ENCODE data around the gene ATP6V1D. TPM values are rescaled to one million over a fixed set of nuclear protein-coding genes. Genes with fewer than 3 reads are reported as not detected.

ATP6V1D gene
- total and polyA plus RNA-seq, 4 donors = 49.6 to 134 (median 60.2) TPM

GRCh38 chr14:67371247-67372148 lies 11.9 kb upstream of the ATP6V1D start:
- H3K4me1 ChIP-seq (ENCODE audit: control insufficient read depth in 5 of 5, insufficient read depth in 5 of 5, low read length in 5 of 5) = peaks cover 0 to 2% (median 0%) of the 10 kb centered on the region in 5 donors
- H3K36me3 ChIP-seq (ENCODE audit: control insufficient read depth in 4 of 4, insufficient read depth in 4 of 4, low read length in 4 of 4) = peaks cover 18 to 49% (median 26%) of the 10 kb centered on the region in 4 donors
- no peak overlapping the region for H3K27ac ChIP-seq (ENCODE audit: low read depth in 1 of 2, low read length in 1 of 2)
- H3K9ac ChIP-seq (ENCODE audit: insufficient read depth in 1 of 2, low read length in 2 of 2) = no peak overlapping the region
- 89 to 93% methylated on average over 4 of the region's 4 CpGs for WGBS, 2 donors
- no peaks in the 10 kb centered on the region for H3K9me3 ChIP-seq (ENCODE audit: control insufficient read depth in 4 of 4, insufficient read depth in 3 of 4, low read length in 3 of 4)
- ATAC-seq (ENCODE audit: insufficient read depth, low FRiP score) (no peak), DNase-seq (no peak)
- H3K27me3 ChIP-seq (ENCODE audit: control insufficient read depth in 3 of 3, insufficient read depth in 3 of 3, low read length in 2 of 3) = no peaks in the 10 kb centered on the region
- no peak overlapping the region for H3K4me3 ChIP-seq
- no peak for TF ChIP-seq CTCF (IDR thresholded peaks at IDR 0.05; ENCODE audit: control extremely low read depth, extremely low read depth)

DNA sequence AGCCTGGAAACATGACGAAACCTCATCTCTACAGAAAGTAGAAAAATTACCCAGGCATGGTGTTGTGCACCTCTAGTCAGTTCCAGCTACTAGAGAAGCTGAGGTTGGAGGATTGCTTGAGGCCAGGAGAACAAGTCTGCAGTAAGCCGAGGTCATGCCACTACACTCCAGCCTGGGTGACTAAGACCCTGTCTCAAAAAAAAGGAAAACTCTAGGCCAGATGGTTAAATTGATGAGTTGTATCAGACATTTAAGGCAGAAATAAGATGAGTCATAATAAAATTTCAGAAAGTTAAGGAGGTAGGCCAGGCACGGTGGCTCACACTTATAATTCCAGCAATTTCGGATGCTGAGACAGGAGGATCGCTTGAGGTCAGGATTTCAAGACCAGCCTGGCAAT lies 11.2 kb upstream of the ATP6V1D start:
- no peaks in the 10 kb centered on the region for H3K27me3 ChIP-seq (ENCODE audit: control insufficient read depth in 3 of 3, insufficient read depth in 3 of 3, low read length in 2 of 3)
- WGBS, 2 donors = 87 to 93% methylated on average over 5 of the region's 5 CpGs
- no peak overlapping the region for H3K4me3 ChIP-seq
- DNase-seq (no peak), ATAC-seq (ENCODE audit: insufficient read depth, low FRiP score) (no peak)
- H3K9ac ChIP-seq (ENCODE audit: insufficient read depth in 1 of 2, low read length in 2 of 2) = no peak overlapping the region
- H3K4me1 ChIP-seq (ENCODE audit: control insufficient read depth in 5 of 5, insufficient read depth in 5 of 5, low read length in 5 of 5) = peaks cover 0 to 2% (median 0%) of the 10 kb centered on the region in 5 donors
- TF ChIP-seq CTCF (IDR thresholded peaks at IDR 0.05; ENCODE audit: control extremely low read depth, extremely low read depth) = no peak
- H3K27ac ChIP-seq (ENCODE audit: low read depth in 1 of 2, low read length in 1 of 2) = no peak overlapping the region
- H3K36me3 ChIP-seq (ENCODE audit: control insufficient read depth in 4 of 4, insufficient read depth in 4 of 4, low read length in 4 of 4) = peaks cover 19 to 53% (median 29%) of the 10 kb centered on the region in 4 donors
- H3K9me3 ChIP-seq (ENCODE audit: control insufficient read depth in 4 of 4, insufficient read depth in 3 of 4, low read length in 3 of 4) = no peaks in the 10 kb centered on the region

- H3K4me1 ChIP-seq (ENCODE audit: control insufficient read depth in 5 of 5, insufficient read depth in 5 of 5, low read length in 5 of 5) = peaks cover 0 to 11% (median 4%) of the 10 kb centered on the region in 5 donors
- no peaks in the 10 kb centered on the region for H3K27me3 ChIP-seq (ENCODE audit: control insufficient read depth in 3 of 3, insufficient read depth in 3 of 3, low read length in 2 of 3)
- DNase-seq = no peak
- ATAC-seq (ENCODE audit: insufficient read depth, low FRiP score) = no peak
- no peak overlapping the region for H3K9ac ChIP-seq (ENCODE audit: insufficient read depth in 1 of 2, low read length in 2 of 2)
- no peak overlapping the region for H3K27ac ChIP-seq (ENCODE audit: low read depth in 1 of 2, low read length in 1 of 2)
- 91 to 97% methylated on average over 4 of the region's 4 CpGs for WGBS, 2 donors
- H3K4me3 ChIP-seq = no peak overlapping the region
- H3K36me3 ChIP-seq (ENCODE audit: control insufficient read depth in 4 of 4, insufficient read depth in 4 of 4, low read length in 4 of 4) = peaks cover 14 to 41% (median 22%) of the 10 kb centered on the region in 4 donors
- H3K9me3 ChIP-seq (ENCODE audit: control insufficient read depth in 4 of 4, insufficient read depth in 3 of 4, low read length in 3 of 4) = no peaks in the 10 kb centered on the region
- no peak for TF ChIP-seq CTCF (IDR thresholded peaks at IDR 0.05; ENCODE audit: control extremely low read depth, extremely low read depth)
Observed at GRCh38 chr14:67365476-67365875, 5.9 kb upstream of the ATP6V1D start.

Data from lung (tissue), 12 donors.